ENCODE results near the gene CMIP.
A peak's percentile ranks its signal among the peaks of the same experiment; 100 is the strongest.
"Not testable (repeated sequence)": the region's sequence is repeated elsewhere in the genome, so short reads cannot be mapped to it uniquely, and the experiment has no call there.

The CMIP gene

DNA sequence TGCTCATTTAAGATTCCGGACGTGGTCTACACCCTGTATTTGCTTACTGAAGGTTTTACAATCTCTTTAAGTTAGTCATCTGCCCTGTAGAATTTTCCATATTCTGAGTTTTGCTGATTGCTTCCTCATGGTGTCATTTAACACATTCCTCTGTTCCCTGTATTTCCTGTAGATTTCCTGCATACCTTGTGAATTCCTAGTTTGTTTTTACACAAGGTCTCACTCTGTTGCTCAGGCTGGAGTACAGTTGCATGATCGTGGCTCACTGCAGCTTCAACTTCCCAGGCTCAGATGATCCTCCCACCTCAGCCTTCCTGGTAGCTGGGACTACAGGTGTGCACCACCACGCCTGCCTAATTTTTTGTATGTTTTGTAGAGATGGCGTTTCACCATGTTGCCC lies 66.8 kb downstream of the CMIP start:
- H3K27ac ChIP-seq, result peak overlapping the region; percentile 97
- DNase-seq (ENCODE audit: low read depth, low spot score), result no peak

DNA sequence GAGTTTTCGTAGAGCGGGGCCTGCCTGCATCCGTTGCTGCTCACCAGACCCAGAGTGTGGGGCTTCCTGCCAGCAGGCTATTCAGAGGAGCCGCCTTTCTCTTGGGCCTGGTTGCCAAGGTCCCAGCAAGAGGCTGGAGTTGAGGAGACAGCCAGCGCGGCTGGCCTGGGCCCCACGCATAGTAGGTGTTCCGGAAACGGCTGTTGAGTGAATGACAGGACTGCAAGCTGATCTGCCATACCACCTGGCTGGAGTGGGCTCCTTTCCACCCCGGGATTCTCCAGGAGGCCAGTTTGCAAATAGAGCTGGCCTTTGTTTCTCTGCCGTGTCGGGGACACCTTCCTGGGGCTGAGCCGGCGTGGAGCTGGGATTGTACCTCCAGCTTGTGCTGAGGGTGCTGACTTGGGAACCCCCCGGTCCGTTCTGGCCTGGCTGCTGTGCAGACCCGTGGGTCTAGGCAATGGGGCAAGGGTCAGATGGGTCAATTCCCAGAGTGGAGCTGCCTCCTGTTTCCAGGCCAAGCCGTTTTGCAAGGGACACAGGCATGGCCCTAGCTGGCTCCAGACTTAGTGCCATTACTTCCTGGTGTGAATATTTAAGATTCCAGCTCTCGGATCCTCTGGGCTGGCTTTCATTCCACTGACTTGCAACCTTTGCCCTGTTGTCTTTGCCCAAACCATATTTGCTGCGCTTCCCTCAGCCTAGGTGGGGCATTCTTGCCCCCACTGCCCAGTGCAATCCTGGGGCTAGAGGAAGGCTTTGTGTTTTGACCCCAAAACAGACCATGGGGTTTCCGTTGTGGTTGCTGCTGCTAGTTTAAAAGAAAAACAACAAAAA lies 68.8 kb downstream of the CMIP start:
- peak overlapping the region; percentile 97 for H3K27ac ChIP-seq
- no peak for DNase-seq (ENCODE audit: low read depth, low spot score)

DNA sequence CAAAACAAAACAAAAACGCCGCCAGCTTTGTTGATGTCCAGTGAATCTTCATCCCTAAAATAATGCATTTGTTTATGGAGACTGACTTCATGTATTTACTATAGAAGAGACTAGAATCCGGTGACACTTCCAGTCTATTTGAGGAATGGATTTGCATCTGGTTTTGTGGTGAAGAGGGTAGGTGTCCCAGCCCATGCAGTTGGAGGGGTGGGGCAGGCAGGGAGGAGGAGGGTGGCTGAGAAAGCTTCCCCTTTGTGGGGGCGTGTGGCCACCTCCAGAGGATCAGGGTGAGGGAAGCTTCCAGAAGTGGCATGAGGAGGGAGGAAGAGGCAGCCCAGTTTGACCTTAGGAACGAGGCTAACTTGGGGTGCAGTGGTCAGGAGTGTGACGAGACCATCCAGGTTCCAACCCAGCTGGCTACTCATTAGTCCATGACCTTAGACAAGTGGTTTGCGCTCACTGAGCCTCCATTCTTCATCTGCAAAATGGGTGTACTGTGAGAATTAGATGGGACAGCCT lies 69.5 kb downstream of the CMIP start:
- peak overlapping the region; percentile 97 for H3K27ac ChIP-seq
- no peak for DNase-seq (ENCODE audit: low read depth, low spot score)

DNA sequence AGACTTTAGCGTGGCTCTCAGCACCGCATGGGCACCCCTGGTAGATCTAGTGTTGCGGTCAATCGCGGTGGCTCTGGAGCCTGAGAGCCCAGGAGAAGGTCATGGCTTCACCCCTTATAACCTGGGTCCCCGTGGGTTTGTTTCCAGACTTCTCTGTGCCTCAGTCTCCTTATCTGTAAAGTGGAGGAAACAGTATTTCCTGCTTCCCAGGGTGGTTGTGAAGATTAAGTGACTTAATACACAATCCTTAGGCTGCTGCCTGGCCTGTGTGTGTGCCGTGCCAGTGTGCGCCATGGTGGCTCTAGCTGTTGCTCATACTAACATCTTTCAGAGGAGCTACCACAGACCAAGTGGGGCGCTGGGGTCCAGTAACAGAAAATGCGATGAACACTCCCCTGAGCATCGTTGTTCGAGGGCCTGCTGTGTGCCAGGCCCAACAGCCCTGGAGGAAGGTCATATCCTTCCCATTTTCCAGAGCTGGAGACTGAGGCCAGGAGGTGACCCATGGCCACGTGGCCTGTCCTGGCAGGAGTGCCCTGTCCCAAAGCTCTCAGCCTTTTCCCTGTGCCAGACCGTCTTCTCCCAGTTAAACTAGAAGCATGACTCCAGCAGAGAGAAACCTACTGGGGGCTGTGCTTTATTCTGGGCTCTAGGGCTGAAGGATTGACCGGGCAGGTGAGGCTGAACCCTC lies 70.1 kb downstream of the CMIP start:
- no peak for DNase-seq (ENCODE audit: low read depth, low spot score)
- peak overlapping the region; percentile 19 for H3K27ac ChIP-seq

DNA sequence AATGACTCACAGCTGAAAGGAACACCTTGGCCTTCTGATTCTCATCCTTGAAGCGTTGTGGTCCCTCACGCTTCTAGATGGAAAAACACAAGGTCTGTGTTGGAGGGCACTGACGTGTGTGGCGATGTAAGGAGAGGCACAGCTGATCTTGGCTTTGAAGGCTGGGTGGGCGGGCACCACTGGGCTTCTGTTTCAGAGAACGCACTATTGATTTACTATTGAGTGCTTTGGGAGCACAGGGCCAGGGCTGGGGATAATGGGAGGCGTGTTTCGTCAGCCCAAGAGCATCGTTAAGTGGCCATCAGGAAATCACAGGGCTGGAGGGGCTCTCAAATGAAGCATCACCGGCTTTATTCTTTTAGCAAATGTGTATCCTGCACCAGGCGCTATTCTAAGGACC lies 70.7 kb downstream of the CMIP start:
- peak overlapping the region; percentile 19 for H3K27ac ChIP-seq

DNA sequence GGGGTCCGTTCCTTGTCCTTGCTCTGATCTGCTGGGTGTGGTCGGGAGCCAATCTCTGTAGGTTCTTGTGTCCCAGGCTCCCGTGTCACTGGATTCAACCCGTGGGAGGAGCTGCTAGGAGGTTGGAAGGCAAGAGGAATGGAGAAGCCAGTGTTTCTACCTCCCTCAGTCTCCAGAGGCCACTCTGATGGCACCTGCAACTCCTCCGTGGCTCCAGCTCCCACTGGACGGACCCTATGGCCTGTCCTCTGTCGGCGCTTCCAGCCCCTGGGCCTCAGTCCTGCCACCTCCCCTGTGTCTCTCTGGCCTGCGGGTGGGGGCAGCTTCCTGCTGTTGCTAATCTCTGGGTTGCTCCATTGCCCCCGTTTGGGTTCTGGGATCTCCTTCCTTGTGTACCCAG lies 71.1 kb downstream of the CMIP start:
- DNase-seq (ENCODE audit: low read depth, low spot score), result no peak
- H3K27ac ChIP-seq, result peak overlapping the region; percentile 19

More for the DNA sequence above, 70.7 kb downstream of the CMIP start:
- no peak for DNase-seq (ENCODE audit: low read depth, low spot score)

DNA sequence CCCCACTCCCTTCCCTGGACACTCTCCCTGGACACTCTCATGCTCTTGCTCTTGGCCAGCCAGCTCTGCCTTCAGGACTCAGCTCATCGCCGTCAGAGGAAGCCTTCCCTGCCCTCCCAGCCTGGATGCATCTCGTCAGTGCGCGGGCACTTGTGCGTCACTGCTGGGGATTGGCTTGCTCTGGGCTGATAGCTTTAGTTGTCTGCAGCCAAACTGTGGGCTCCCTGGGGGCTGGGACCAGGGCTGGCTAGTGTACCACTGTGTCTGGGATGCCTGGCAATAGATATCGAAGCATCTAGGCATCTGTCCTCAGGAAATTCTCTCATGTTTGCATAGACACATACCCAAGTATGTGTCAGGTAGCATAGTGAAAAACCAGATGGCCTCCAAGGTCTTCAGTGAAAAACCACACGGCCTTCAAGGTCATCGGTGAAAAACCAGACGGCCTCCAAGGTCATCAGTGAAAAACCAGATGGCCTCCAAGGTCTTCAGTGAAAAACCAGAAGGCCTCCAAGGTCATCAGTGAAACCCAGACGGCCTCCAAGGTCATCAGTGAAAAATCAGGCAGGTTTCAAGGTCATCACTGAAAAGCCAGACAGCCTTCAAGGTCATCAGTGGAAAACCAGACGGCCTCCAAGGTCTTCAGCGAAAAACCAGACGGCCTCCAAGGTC lies 72.0 kb downstream of the CMIP start:
- no peak overlapping the region for H3K27ac ChIP-seq
- DNase-seq (ENCODE audit: low read depth, low spot score), result no peak

DNA sequence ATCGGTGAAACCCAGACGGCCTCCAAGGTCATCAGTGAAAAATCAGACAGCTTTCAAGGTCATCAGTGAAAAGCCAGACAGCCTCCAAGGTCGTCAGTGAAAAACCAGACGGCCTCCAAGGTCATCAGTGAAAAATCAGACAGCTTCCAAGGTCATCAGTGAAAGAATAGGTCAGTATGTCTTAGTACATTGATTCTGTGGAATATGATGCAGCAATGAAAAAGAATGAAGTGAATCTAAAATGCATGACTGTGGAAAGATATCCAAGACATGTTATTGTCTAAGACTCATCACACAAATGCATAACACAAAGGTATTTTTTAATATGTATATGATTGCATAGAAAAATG lies 72.5 kb downstream of the CMIP start:
- no peak for DNase-seq (ENCODE audit: low read depth, low spot score)
- H3K27ac ChIP-seq, result no peak overlapping the region

DNA sequence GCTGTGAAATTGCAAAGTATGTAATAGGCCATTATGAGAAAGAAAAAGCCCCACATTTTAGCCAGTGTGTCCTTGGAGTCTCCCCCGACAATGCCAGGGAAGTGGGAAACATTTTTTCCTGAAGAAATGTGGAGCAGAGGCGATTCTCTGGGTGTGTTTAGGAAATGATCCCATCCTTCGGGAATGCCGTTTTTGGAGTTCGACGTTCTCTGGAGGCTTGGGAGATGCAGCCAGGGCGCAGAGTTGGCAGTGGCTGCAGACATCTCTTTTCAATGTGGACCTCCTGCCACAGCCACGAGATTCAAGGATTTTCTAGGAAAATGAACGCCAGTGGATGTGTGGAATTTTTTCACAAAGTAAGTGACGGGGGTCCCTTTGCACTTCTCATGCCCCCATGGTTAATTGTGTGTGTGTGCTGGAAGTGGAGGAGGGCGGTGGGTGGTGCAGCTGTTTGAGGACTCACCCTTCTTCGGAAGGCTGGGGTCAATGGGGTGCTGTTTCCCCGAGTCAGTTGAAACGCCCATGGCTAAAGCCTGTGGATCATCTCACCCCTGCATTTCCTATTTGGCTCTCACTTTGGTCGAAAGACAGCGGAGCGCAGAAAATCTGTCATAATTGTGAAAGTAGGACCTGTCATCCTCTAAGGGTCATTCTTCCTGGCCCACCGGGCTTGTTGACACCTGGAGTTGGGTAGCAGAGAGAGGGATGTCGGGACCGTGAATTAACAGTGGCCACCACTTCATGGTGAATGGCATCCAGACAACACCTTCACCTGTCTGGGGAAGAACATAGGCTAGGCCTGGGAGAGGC lies 73.2 kb downstream of the CMIP start:
- no peak overlapping the region for H3K27ac ChIP-seq
- DNase-seq (ENCODE audit: low read depth, low spot score), result no peak

DNA sequence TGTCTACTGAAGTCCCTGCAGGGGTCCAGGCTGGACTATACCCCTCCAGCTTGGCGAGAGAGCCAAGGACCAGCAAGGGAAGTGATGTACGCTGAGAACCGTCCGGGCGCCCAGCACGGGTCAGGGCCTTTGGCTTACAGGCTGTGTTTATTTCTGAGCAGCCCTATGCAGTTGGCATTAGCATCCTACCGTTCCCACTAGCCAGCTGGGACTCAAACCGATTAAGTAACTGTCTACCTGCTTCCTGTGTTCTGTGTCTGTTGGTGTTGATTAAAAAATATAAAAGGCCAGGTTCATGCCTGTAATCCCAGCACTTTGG lies 73.8 kb downstream of the CMIP start:
- DNase-seq (ENCODE audit: low read depth, low spot score), result no peak
- H3K27ac ChIP-seq, result no peak overlapping the region

DNA sequence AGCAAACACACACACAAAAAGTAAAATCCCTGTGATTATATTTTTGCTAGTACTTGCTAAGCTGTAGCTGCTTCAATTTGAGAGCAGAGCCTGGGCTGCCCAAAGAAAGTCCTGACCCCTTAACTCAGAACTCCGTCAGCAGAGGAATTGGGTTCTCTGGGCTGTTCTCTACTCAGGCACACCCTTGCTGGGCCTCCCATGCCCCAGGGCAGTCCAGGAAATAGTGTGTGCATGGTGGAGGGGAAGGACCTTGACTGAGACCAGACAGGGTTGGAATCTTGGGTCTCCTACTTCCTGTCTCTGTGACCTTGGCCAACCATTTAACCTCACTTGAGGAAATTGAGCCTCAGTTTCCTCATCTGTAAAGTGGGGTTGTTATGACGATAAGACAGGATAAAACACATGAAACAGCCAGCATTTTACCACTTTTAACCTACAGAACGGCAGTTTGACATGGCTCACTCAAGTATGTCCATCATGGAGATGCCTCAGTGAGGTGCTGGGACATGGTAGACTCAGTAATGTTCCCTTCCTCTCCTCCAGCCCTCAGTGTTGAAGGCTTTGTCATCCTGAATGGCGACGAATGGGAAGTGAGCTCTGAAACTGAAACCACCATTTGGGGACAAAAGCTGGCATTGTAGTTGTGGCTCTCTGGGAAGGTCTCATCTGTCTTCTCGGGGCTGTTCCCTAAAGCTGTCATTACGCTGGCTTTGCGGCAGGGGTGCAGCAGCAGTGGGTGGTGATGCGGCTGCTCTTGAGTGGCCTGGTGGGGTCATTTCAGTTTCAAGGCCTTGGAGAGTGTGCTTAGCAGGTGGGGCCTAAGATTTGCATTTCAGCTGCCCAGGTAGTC lies 74.9 kb downstream of the CMIP start:
- DNase-seq (ENCODE audit: low read depth, low spot score), result no peak
- H3K27ac ChIP-seq, result peak overlapping the region; percentile 20

DNA sequence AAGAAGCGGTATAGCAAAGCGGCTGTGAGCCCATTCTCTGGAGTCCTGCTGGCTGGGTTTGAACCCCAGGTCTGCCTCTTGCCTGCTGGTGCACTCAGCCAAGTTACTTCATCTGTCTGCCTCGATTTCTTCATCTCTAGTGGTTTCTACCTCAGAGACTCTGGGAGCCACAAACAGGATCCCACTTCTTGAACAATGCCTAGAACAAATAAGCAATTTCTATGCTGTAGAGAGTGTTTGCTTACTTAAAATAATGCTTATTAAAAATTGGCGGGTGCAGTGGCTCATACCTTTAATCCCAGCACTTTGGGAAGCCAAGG lies 75.5 kb downstream of the CMIP start:
- H3K27ac ChIP-seq, result no peak overlapping the region
- no peak for DNase-seq (ENCODE audit: low read depth, low spot score)

DNA sequence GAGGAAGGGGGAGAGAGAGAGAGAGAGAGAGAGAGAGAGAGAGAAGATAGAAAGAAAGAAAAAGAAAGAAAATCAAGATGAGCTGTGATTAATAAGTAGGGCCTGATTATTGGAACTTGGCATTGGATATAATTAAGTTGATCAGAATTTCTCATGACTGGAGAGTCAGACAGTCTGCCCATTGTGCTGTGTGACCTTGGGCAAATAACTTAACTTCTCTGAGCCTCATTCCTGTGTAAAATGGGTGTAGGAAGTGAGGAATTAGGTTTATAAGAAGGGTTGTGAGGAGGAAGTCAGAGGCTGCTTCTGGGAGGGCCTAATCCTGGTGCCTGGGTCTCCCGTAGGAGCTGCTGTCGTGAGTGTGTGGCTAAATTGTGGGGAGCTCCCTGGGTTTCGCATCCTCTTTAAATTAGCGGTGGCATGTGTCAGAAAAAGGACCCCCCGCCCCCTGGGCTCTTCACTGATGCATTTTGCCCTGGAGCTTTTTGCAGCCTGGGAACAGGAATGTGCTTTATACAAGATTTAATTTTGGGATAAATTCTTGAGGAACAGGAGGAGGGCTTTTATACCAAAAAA lies 76.0 kb downstream of the CMIP start:
- no peak overlapping the region for H3K27ac ChIP-seq
- no peak for DNase-seq (ENCODE audit: low read depth, low spot score)

DNA sequence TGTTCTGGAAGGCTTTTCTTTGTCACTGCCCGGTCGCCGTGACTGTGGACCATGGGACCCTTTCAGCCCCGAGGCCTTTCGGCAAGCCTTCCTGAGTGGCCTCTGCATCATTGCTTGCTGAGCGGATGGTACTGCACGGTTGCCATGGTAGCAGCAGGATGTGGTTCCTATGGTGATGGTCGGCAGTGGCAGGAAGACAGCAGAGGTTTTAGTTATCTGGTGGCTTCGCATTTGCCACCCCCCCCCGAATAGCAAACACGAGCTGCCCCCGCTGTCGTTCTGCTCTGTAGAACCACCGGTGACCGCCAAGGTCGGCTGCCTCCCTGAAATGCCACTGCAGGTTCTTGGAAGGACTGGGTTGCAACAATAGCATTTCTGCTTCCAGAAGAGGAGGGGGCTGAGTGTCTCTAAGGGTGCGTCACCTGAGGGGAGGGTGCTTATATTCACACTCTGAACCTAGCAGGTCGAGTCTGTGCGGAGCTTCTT lies 76.6 kb downstream of the CMIP start:
- DNase-seq (ENCODE audit: low read depth, low spot score), result no peak
- H3K27ac ChIP-seq, result peak overlapping the region; percentile 100

DNA sequence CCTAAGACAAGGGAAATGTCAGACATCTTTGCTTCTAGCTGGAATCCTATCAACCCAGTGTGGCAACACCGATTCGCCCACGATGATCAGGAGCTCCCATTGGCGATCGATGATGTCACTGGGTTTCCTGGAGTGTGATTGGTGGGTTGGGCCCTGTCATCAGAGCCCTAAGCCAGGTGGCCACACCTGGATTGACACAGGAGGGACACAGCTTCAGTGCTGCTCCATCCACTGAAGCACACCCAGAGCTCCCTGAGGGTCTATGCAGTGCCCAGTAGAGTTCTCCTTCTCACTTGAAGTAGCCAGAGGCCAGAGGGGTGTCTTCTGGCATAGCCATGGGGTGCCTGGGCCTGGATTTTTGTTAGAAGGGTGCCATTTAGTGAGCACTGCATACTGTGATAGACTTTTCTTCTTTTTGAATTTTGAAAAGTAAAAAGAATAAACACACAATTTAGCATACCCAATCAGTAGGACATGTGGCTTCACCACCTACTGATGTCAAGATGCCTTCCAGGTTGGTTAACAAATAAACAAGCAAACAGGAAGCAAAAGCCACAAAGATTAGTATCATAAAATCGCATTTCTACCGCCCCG lies 77.6 kb downstream of the CMIP start:
- peak overlapping the region; percentile 100 for H3K27ac ChIP-seq
- no peak for DNase-seq (ENCODE audit: low read depth, low spot score)

DNA sequence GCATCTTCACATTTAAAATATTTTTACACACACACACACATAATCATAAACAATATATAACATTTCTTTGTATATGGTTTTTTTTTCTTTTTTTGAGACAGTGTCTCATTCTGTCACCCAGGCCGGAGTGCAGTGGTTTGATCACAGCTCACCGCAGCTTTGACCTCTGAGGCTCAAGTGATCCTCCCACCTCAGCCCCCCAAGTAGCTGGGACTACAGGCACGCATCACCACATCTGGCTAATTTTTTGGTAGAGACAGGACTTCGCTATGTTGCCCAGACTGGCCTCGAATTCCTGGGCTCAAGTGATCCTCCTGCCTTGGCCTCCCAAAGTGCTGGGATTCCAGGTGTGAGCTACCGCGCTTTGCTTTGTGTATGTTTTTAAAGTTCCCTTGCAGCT lies 78.2 kb downstream of the CMIP start:
- DNase-seq (ENCODE audit: low read depth, low spot score), result not testable (repeated sequence)
- H3K27ac ChIP-seq, result peak overlapping the region; percentile 100

DNA sequence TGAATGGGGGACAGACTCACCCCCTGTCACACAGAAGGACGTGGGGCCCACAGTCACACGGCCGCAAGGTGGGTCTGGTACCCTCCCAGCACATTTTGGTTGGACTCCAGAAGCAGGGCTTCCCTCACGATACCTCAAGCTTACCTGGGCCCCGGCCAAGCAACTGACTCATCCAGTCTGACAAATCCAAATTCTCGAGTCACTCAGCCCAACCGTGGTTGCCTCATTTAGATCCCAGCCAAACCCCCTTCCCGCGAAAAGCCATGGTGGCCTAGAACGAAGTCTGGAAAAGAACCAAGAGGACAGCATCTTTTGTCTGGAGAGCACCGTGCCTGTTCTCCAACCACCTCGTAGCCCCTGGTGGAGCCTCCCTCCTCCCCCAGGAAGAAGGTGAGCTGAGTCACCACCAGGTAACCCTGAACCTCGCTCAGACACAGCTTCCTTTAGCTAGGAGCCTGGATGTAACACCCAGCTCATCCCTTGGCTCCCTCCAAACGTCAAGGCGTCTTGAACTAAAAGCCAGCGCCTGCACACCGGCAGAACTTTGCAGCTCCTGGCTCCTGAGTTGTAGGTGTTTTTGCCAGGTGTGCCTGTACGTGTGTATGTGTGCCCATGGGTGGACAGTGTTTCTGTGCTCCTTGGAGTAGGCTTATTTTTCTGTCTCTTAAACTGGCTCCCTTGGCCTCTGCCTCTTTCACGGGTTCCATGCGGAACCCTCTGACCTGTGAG lies 78.9 kb downstream of the CMIP start:
- peak; percentile 86 for DNase-seq (ENCODE audit: low read depth, low spot score)
- H3K27ac ChIP-seq, result peak overlapping the region; percentile 100

DNA sequence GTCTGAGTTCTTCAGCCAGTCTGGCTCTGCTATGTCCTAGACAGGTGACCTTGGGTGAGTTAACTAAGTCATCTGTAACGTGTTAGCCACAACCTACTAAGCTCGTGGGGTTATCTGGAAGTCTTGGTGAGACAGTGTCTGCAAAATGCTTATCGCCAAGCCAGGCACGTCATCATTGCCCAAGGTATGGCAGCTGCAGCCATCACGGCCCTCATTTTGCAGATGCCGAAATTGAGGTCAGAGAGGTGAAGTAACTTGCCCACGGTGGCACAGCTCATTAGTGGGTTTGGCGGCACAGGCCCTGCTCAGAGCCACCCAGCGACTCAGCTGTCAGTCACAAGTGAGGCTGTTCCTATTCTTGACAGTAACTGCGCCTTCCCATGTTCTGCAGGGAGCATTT lies 79.8 kb downstream of the CMIP start:
- no peak for DNase-seq (ENCODE audit: low read depth, low spot score)
- peak overlapping the region; percentile 100 for H3K27ac ChIP-seq

Data from epithelial cell of prostate (primary cell).